Measurements from ENCODE around the gene NR1D1. TPM values are rescaled to one million over a fixed set of nuclear protein-coding genes. Genes with fewer than 3 reads are reported as not detected.
A peak's percentile ranks its signal among the peaks of the same experiment; 100 is the strongest.

The NR1D1 gene
- total and polyA plus RNA-seq, 2 experiments from 2014 or later = 2.4 to 5.4 TPM

- TF ChIP-seq EZH2phosphoT487 (IDR thresholded peaks at IDR 0.05; ENCODE audit: insufficient read depth, low read depth) (0 out of 2 replicates have a peak, but pooled peaks have one; percentile 43), EZH2 (IDR thresholded peaks at IDR 0.05; ENCODE audit: insufficient read depth, poor library complexity, severe bottlenecking) (no peak)
- Histone ChIP-seq H3K79me2 (ENCODE audit: insufficient read depth) (peaks cover 28% of the 10 kb centered on the region), H3K9me2 (ENCODE audit: insufficient read depth) (no peaks in the 10 kb centered on the region)
Observed at GRCh38 chr17:40099619-40100418, 570 bp downstream of the NR1D1 start.

GRCh38 chr17:40098846-40099618 lies 1.4 kb downstream of the NR1D1 start:
- Histone ChIP-seq H3K9me2 (ENCODE audit: insufficient read depth) (no peaks in the 10 kb centered on the region), H3K4me3 (peak overlapping the region; percentile 86), H3K4me2 (ENCODE audit: unreplicated experiment) (peak overlapping the region; percentile 94), H2AFZ (no peak overlapping the region; the same call in 1 of the 2 replicates), H3K27me3 (replicated peaks; ENCODE audit: insufficient read depth) (no peaks in the 10 kb centered on the region), H3F3A (ENCODE audit: insufficient read depth) (peaks cover 23% of the 10 kb centered on the region), H3K9me3 (ENCODE audit: low read depth) (no peaks in the 10 kb centered on the region), H3K4me1 (ENCODE audit: insufficient read depth) (peaks cover 31% of the 10 kb centered on the region), H3K27ac (peak overlapping the region; percentile 99), H4K20me1 (ENCODE audit: insufficient read depth) (no peaks in the 10 kb centered on the region), H3K36me3 (ENCODE audit: low read depth) (peaks cover 6% of the 10 kb centered on the region; the same call in 1 of the 2 replicates), H3K79me2 (ENCODE audit: insufficient read depth) (peaks cover 28% of the 10 kb centered on the region), H3K9ac (peak overlapping the region; percentile 99)
- WGBS, 2 experiments (ENCODE audit: low coverage in 1 of 2, low lambda C conversion rate in 2 of 2, missing lambda C conversion rate in 2 of 2) = 1% methylated on average over 32 to 51 of the region's 52 CpGs
- TF ChIP-seq EZH2phosphoT487 (IDR thresholded peaks at IDR 0.05; ENCODE audit: insufficient read depth, low read depth) (no peak), EZH2 (IDR thresholded peaks at IDR 0.05; ENCODE audit: insufficient read depth, poor library complexity, severe bottlenecking) (no peak)
- in situ Hi-C loops (cut with MboI) = no loop called here
- peak; percentile 100 for DNase-seq

More at GRCh38 chr17:40099619-40100418, 570 bp downstream of the NR1D1 start:
- H3K4me1 ChIP-seq (ENCODE audit: insufficient read depth) = peaks cover 25% of the 10 kb centered on the region
- no peaks in the 10 kb centered on the region for H3K27me3 ChIP-seq (replicated peaks; ENCODE audit: insufficient read depth)
- no peaks in the 10 kb centered on the region for H3K9me3 ChIP-seq (ENCODE audit: low read depth)
- peak; percentile 55 for DNase-seq
- H3K9ac ChIP-seq = peak overlapping the region; percentile 99
- H3K27ac ChIP-seq = peak overlapping the region; percentile 99
- in situ Hi-C loops (cut with MboI) = no loop called here
- peaks cover 3% of the 10 kb centered on the region; the same call in 1 of the 2 replicates for H3K36me3 ChIP-seq (ENCODE audit: low read depth)
- no peaks in the 10 kb centered on the region for H4K20me1 ChIP-seq (ENCODE audit: insufficient read depth)
- peak overlapping the region; percentile 94 for H3K4me2 ChIP-seq (ENCODE audit: unreplicated experiment)
- H2AFZ ChIP-seq = no peak overlapping the region
- WGBS, 2 experiments (ENCODE audit: low coverage in 1 of 2, low lambda C conversion rate in 2 of 2, missing lambda C conversion rate in 2 of 2) = 1% methylated on average over 30 to 31 of the region's 31 CpGs
- H3K4me3 ChIP-seq = peak overlapping the region; percentile 86
- H3F3A ChIP-seq (ENCODE audit: insufficient read depth) = peaks cover 20% of the 10 kb centered on the region; the same call in 1 of the 2 replicates

GRCh38 chr17:40097931-40098845 lies 2.2 kb downstream of the NR1D1 start:
- peaks cover 23% of the 10 kb centered on the region for H3F3A ChIP-seq (ENCODE audit: insufficient read depth)
- TF ChIP-seq EZH2 (IDR thresholded peaks at IDR 0.05; ENCODE audit: insufficient read depth, poor library complexity, severe bottlenecking) = no peak
- no peak for TF ChIP-seq EZH2phosphoT487 (IDR thresholded peaks at IDR 0.05; ENCODE audit: insufficient read depth, low read depth)
- H2AFZ ChIP-seq = no peak overlapping the region; the same call in 1 of the 2 replicates
- in situ Hi-C loops (cut with MboI) = no loop called here
- H3K79me2 ChIP-seq (ENCODE audit: insufficient read depth) = peaks cover 28% of the 10 kb centered on the region
- peaks cover 8% of the 10 kb centered on the region; the same call in 1 of the 2 replicates for H3K36me3 ChIP-seq (ENCODE audit: low read depth)
- H3K9me2 ChIP-seq (ENCODE audit: insufficient read depth) = no peaks in the 10 kb centered on the region
- peak overlapping the region; percentile 91 for H3K9ac ChIP-seq
- no peaks in the 10 kb centered on the region for H4K20me1 ChIP-seq (ENCODE audit: insufficient read depth)
- H3K4me2 ChIP-seq (ENCODE audit: unreplicated experiment) = peak overlapping the region; percentile 91
- H3K27ac ChIP-seq = peak overlapping the region; percentile 99
- H3K4me3 ChIP-seq = peak overlapping the region; percentile 76
- no peaks in the 10 kb centered on the region for H3K27me3 ChIP-seq (replicated peaks; ENCODE audit: insufficient read depth)
- WGBS, 2 experiments (ENCODE audit: low coverage in 1 of 2, low lambda C conversion rate in 2 of 2, missing lambda C conversion rate in 2 of 2) = 16 to 25% methylated on average over 9 of the region's 9 CpGs
- DNase-seq = peak; percentile 90
- peaks cover 40% of the 10 kb centered on the region for H3K4me1 ChIP-seq (ENCODE audit: insufficient read depth)
- no peaks in the 10 kb centered on the region for H3K9me3 ChIP-seq (ENCODE audit: low read depth)
